Upper lobe of left lung (tissue), 6 donors: Measurements from ENCODE around the gene DNAJB11. TPM values are rescaled to one million over a fixed set of nuclear protein-coding genes. Genes with fewer than 3 reads are reported as not detected.

Experiments used
- ATAC-seq, 2 donors: fragments of 200-7000 bp; cut with Tn5 transposase; one replicate each; pipeline ENCODE4 v1.9.1; 2022; ENCODE audit warnings: mild to moderate bottlenecking in 2 of 2, moderate library complexity in 2 of 2; ENCODE audit not compliant: low FRiP score in 2 of 2
- DNase-seq, 2 donors: peaks; one replicate each; pipeline ENCODE4 v3.0.0-alpha.2; 2019 to 2020
- H3K27ac ChIP-seq, 4 donors: fragments of 200-600 bp; sonication (generic); one replicate each; pipeline ENCODE4 v1.5.1; 2016 to 2019
- H3K27me3 ChIP-seq, 4 donors: fragments of 200-600 bp; sonication (generic); one replicate each; pipeline ENCODE4 v1.5.1; 2017 to 2019
- H3K36me3 ChIP-seq, 4 donors: fragments of 200-600 bp; sonication (generic); one replicate each; pipeline ENCODE4 v1.5.1; 2016 to 2019
- H3K4me1 ChIP-seq, 4 donors: fragments of 200-600 bp; sonication (generic); one replicate each; pipeline ENCODE4 v1.5.1; 2018 to 2019
- H3K4me3 ChIP-seq, 4 donors: fragments of 200-600 bp; sonication (generic); one replicate each; pipeline ENCODE4 v1.5.1; 2017 to 2019; ENCODE audit warnings: mild to moderate bottlenecking in 2 of 4, moderate library complexity in 1 of 4
- H3K9me3 ChIP-seq, 4 donors: fragments of 200-600 bp; sonication (generic); one replicate each; pipeline ENCODE4 v1.5.1; 2018 to 2019
- EP300 ChIP-seq, 4 donors: sonication (generic); formaldehyde crosslinking; IDR thresholded peaks; one replicate each; pipeline ENCODE4 v1.5.1; 2017; ENCODE audit warnings: antibody characterized with exemption in 4 of 4, control low read depth in 2 of 4
- POLR2A ChIP-seq, 4 donors: fragments of 450-650 bp; IDR thresholded peaks; one replicate each; pipeline ENCODE4 v1.5.1; 2016 to 2017; ENCODE audit warnings: antibody characterized with exemption in 4 of 4, mild to moderate bottlenecking in 2 of 4
- POLR2AphosphoS5 ChIP-seq, 2 donors: sonication (generic); formaldehyde crosslinking; IDR thresholded peaks; one replicate each; pipeline ENCODE4 v1.5.1; 2017; ENCODE audit warnings: antibody characterized with exemption in 2 of 2
- WGBS, 2 donors: methylation state at CpG; one replicate each; pipeline ENCODE4 v1.1.5; 2017 to 2018; 5-methylcytosine and 5-hydroxymethylcytosine counted together
- total RNA-seq, 6 donors: library from RNA; depleted of rRNA in 4 of 6; stranded (reverse); fragments of >200 nt in 4 of 6; gene quantifications; one replicate each; pipeline versions ENCODE4 v1.1.0 to v1.2.1, GENCODE V29; 2016 to 2021
- TF ChIP-seq, protein P1 (sequence below), 6 experiments: fragments of 450-650 bp in 4 of 6; fragments of 200-600 bp in 2 of 6; sonication (generic) in 2 of 6; IDR thresholded peaks; one replicate each; pipeline ENCODE4 v1.5.1; 2016 to 2019; ENCODE audit warnings: antibody characterized with exemption in 6 of 6
- donor health status: DM: no; HTN: no; CAD: no; lungs with moderate emphysema.
- donor health status: DM: no; HTN: yes; CAD: no; lungs with severe emphysema.

The DNAJB11 gene
- total RNA-seq, 6 donors from 2014 or later = 10.5 to 52.7 (median 38.9) TPM

DNA sequence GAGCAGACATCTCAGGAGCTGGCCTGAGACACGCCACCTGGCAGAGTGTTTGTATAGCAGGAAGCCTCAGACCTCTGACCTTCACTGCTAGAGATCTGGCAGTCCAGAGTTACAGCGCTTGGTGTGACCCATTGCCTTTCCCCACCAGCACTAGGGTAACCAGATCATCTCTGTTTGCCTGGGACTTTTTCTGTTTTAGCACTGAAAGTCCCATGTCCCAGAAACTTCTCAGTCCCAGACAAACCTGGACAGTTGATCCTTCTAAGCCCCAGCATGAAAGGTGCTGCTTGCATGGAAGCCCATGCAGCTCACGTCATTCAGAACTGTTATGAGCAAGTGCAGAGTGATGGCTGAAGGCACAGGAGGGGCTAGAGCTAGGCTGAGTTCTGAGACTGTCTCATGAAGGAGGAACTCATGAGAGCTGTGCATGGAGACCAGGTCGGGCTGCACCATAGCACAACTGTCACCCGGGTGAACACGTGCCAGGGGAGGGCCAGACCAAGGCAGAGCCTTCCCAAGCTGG lies 24.1 kb downstream of the DNAJB11 start:
- H3K27ac ChIP-seq = no peak overlapping the region
- WGBS, 2 donors = 73 to 81% methylated on average over 6 of the region's 6 CpGs
- no peak overlapping the region for H3K4me3 ChIP-seq
- H3K9me3 ChIP-seq = no peaks in the 10 kb centered on the region
- no peaks in the 10 kb centered on the region for H3K36me3 ChIP-seq
- no peaks in the 10 kb centered on the region for H3K27me3 ChIP-seq
- DNase-seq (no peak), ATAC-seq (no peak)
- TF ChIP-seq, protein P1, sequence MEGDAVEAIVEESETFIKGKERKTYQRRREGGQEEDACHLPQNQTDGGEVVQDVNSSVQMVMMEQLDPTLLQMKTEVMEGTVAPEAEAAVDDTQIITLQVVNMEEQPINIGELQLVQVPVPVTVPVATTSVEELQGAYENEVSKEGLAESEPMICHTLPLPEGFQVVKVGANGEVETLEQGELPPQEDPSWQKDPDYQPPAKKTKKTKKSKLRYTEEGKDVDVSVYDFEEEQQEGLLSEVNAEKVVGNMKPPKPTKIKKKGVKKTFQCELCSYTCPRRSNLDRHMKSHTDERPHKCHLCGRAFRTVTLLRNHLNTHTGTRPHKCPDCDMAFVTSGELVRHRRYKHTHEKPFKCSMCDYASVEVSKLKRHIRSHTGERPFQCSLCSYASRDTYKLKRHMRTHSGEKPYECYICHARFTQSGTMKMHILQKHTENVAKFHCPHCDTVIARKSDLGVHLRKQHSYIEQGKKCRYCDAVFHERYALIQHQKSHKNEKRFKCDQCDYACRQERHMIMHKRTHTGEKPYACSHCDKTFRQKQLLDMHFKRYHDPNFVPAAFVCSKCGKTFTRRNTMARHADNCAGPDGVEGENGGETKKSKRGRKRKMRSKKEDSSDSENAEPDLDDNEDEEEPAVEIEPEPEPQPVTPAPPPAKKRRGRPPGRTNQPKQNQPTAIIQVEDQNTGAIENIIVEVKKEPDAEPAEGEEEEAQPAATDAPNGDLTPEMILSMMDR (IDR thresholded peaks at IDR 0.05) = no peak
- no peak for TF ChIP-seq EP300 (IDR thresholded peaks at IDR 0.05)
- H3K4me1 ChIP-seq = no peaks in the 10 kb centered on the region

DNA sequence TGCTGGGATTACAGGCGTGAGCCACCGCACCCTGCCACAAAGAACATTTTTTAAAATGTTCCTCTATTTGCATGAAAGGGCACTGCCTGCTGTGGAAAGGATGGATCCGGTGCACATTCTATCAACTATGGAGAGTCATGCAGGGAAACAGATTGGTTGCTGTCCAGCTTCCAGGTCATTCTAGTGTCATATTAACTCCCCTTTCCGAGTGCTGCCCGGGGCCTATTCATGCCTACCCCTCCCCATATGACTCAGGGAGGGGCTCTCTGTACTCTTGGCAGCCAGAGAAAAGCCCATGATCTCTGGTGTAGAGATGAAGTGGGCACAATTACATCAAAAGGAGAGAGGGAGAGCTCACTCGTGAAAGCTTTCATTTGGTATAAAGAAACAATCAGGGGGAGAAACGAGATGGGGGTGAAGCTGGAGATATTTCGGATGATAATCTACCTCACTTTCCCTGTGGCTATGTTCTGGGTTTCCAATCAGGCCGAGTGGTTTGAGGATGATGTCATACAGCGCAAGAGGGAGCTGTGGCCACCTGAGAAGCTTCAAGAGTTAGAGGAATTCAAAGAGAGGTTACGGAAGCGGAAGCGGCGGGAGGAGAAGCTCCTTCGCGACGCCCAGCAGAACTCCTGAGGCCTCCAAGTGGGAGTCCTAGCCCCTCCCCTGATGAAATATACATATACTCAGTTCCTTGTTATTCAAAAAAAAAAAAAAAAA lies 26.2 kb downstream of the DNAJB11 start:
- no peaks in the 10 kb centered on the region for H3K27me3 ChIP-seq
- DNase-seq (peak in 1 of 2 donors; percentile 77), ATAC-seq (peak; percentile 41 to 65)
- TF ChIP-seq POLR2A (IDR thresholded peaks at IDR 0.05) (no peak), EP300 (IDR thresholded peaks at IDR 0.05) (no peak), POLR2AphosphoS5 (IDR thresholded peaks at IDR 0.05) (no peak)
- TF ChIP-seq, protein P1 (IDR thresholded peaks at IDR 0.05) = no peak
- no peak overlapping the region for H3K4me3 ChIP-seq
- H3K36me3 ChIP-seq = no peaks in the 10 kb centered on the region
- WGBS, 2 donors = 55 to 63% methylated on average over 17 of the region's 17 CpGs
- H3K9me3 ChIP-seq = no peaks in the 10 kb centered on the region
- no peak overlapping the region for H3K27ac ChIP-seq
- H3K4me1 ChIP-seq = no peaks in the 10 kb centered on the region

DNA sequence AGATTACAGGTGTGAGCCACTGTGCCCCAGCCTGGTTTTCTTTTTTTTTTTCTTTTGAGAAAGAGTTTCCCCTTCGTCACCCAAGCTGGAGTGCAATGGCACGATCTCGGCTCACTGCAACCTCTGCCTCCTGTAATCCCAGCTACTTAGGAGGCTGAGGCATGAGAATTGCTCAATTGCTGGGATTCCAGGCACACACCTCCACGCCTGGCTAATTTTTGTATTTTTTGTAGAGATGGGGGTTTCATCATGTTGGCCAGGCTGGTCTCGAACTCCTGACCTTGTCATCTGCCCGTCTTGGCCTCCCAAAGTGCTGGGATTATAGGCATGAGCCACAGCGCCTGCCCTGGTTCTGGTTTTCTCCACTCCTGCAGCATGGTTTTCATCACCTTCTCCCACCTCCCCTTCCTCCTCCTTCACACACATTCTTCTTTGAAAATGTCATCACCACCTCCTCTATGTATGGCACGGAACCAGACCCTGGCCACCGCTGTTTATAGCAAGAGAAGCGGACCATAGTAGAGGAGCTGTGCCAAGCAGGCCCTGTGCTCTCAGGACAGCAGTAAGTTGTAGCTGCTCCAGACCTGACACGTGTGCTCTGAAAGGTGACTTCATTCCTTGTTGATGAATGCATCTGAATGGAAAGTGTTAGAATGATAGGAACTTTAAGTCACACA lies 27.7 kb downstream of the DNAJB11 start:
- no peaks in the 10 kb centered on the region for H3K4me1 ChIP-seq
- TF ChIP-seq, protein P1 (IDR thresholded peaks at IDR 0.05) = no peak
- TF ChIP-seq EP300 (IDR thresholded peaks at IDR 0.05) = no peak
- no peak for TF ChIP-seq POLR2AphosphoS5 (IDR thresholded peaks at IDR 0.05)
- TF ChIP-seq POLR2A (IDR thresholded peaks at IDR 0.05) = no peak
- no peaks in the 10 kb centered on the region for H3K9me3 ChIP-seq
- ATAC-seq (no peak), DNase-seq (no peak)
- WGBS, 2 donors = 81 to 83% methylated on average over 10 to 11 of the region's 11 CpGs
- no peaks in the 10 kb centered on the region for H3K36me3 ChIP-seq
- no peak overlapping the region for H3K4me3 ChIP-seq
- H3K27ac ChIP-seq = no peak overlapping the region
- H3K27me3 ChIP-seq = no peaks in the 10 kb centered on the region

DNA sequence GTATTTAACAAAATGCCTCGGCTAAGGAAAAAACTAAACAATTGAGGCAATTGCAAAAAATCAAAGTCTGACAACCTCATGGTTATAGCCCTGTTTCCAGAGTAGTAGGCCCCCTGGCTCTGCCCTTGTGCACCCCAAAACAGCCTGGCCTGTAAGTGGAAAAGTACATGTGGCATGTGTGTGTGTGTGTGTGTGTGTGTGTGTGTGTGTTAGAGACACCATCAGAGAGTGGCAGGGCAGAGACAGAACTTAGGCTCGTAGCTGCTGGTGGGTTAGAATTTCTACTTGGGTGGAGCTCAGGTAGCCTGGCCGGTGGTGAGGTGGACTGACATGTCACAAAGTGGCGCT lies 28.2 kb downstream of the DNAJB11 start:
- Histone ChIP-seq H3K9me3 (no peaks in the 10 kb centered on the region), H3K36me3 (no peaks in the 10 kb centered on the region), H3K27ac (no peak overlapping the region), H3K4me1 (no peaks in the 10 kb centered on the region), H3K27me3 (no peaks in the 10 kb centered on the region), H3K4me3 (no peak overlapping the region)
- 80 to 86% methylated on average over 4 of the region's 4 CpGs for WGBS, 2 donors
- TF ChIP-seq, protein P1 (IDR thresholded peaks at IDR 0.05) = no peak
- no peak for TF ChIP-seq EP300 (IDR thresholded peaks at IDR 0.05)
- TF ChIP-seq POLR2A (IDR thresholded peaks at IDR 0.05) = no peak
- no peak for TF ChIP-seq POLR2AphosphoS5 (IDR thresholded peaks at IDR 0.05)
- DNase-seq (no peak), ATAC-seq (no peak)
